Smooth muscle cell (in vitro differentiated cells): ENCODE results near the gene AQP5. TPM values are rescaled to one million over a fixed set of nuclear protein-coding genes. Genes with fewer than 3 reads are reported as not detected.

ENCODE experiments used
- DNase-seq: peaks from one replicate; lab custom pipeline; 2025; ENCODE audit not compliant: unreplicated experiment; lab: John Stamatoyannopoulos, UW
- H2AFZ ChIP-seq: fragments of 200-600 bp; sonication (generic); 2 replicates; pipeline ENCODE4 v1.6.0; 2016; ENCODE audit warnings: antibody characterized with exemption, low read depth, mild to moderate bottlenecking
- H3F3A ChIP-seq: fragments of 200-600 bp; sonication (generic); 2 replicates; pipeline ENCODE4 v1.6.0; 2017; ENCODE audit warnings: antibody characterized with exemption, low read depth
- H3K27ac ChIP-seq: fragments of 200-600 bp; sonication (generic); 2 replicates; pipeline ENCODE4 v1.5.1; 2016; ENCODE audit warnings: low read depth, mild to moderate bottlenecking
- H3K27me3 ChIP-seq: fragments of 200-600 bp; sonication (generic); 2 replicates; pipeline ENCODE4 v1.6.1; 2016; ENCODE audit warnings: low read depth, mild to moderate bottlenecking
- H3K36me3 ChIP-seq: fragments of 200-600 bp; sonication (generic); 2 replicates; pipeline ENCODE4 v1.5.1; 2016; ENCODE audit warnings: low read depth
- H3K4me1 ChIP-seq: fragments of 200-600 bp; sonication (generic); 2 replicates; pipeline ENCODE4 v1.5.1; 2016; ENCODE audit warnings: low read depth
- H3K4me2 ChIP-seq: fragments of 200-600 bp; sonication (generic); 2 replicates; pipeline ENCODE4 v1.6.0; 2016; ENCODE audit warnings: mild to moderate bottlenecking
- H3K4me3 ChIP-seq: fragments of 200-600 bp; sonication (generic); 2 replicates; pipeline ENCODE4 v1.5.1; 2016; ENCODE audit warnings: mild to moderate bottlenecking
- H3K79me2 ChIP-seq: fragments of 200-600 bp; sonication (generic); 2 replicates; pipeline ENCODE4 v1.6.0; 2016; ENCODE audit warnings: low read depth, mild to moderate bottlenecking
- H3K9ac ChIP-seq: fragments of 200-600 bp; sonication (generic); 2 replicates; pipeline ENCODE4 v1.6.0; 2016; ENCODE audit warnings: low read depth
- H3K9me3 ChIP-seq: fragments of 200-600 bp; sonication (generic); replicated peaks from 2 replicates; pipeline ENCODE4 v1.5.1; 2016; ENCODE audit warnings: low read depth
- H4K20me1 ChIP-seq: fragments of 200-600 bp; sonication (generic); 2 replicates; pipeline ENCODE4 v1.6.0; 2016; ENCODE audit warnings: low read depth
- WGBS: methylation state at CpG from one replicate; pipeline ENCODE4 v1.1.7; 2016; ENCODE audit warnings: low lambda C conversion rate; 5-methylcytosine and 5-hydroxymethylcytosine counted together
- polyA plus RNA-seq: library from polyadenylated mRNA; unstranded; fragments of >200 nt; fragmentation: Nextera tagmentation; extraction: Ambion mirVana; gene quantifications from 2 replicates; pipeline ENCODE4 v1.2.1, GENCODE V29; 2016
- total RNA-seq: library from RNA; depleted of rRNA; stranded (reverse); fragments of >200 nt; gene quantifications from 2 replicates; pipeline ENCODE4 v1.2.3, GENCODE V29; 2014
- TF ChIP-seq, protein P1 (sequence below): fragments of 200-600 bp; sonication (generic); IDR thresholded peaks from 2 replicates; pipeline ENCODE4 v1.5.1; 2017; ENCODE audit warnings: borderline replicate concordance, mild to moderate bottlenecking, antibody characterized with exemption; ENCODE audit not compliant: insufficient read depth, poor library complexity, severe bottlenecking

The AQP5 gene
- total and polyA plus RNA-seq, 2 experiments from 2014 or later = not detected

DNA sequence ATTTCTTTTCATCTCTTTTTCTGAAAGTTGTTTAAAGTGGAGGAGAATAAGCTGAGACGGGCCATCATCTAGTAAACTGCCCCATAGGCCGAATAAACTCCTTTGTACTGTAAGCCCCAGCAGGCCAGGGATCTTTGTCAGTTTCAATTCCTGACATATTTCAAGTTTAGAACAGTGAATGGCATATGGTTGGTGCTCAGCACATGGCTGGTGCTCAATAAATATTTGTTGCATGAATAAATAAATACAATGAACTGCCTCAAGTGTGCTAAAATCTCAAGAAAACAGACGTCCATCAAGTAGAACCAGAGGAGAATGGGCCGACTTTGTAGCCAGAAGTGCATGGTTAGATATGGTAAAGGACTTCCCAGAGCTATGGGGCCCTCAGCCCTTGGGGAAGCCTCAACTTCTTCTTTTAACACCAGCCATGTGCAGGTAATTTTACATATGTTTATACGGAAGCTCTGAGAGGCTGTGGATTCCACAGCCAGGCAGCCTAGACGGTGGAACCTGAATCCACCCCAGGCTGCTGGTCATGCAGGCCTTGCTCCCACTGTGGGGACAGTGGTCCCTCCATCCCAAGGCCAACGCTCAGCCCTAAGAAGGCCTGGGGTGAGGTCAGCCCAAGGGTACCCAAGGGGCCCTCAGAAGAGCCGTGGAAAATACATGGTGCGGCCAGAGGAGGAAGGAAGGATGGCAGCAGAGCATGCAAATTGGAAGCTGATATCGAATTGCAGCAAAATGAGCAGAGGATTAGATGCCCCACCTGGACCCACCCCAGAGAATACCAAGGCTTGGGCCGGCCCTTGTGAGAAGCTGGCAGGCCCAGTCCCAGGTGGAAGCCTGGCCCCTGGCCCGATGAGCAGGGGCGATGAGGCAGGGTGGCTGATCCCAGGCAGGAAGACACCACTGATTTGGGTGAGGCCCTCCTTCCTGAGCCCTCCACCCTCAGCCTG, 19.8 kb upstream of the AQP5 start:
- Histone ChIP-seq H4K20me1 (no peaks in the 10 kb centered on the region), H3K27me3 (no peaks in the 10 kb centered on the region), H2AFZ (no peak overlapping the region), H3K79me2 (no peaks in the 10 kb centered on the region), H3K9me3 (no peaks in the 10 kb centered on the region), H3K36me3 (no peaks in the 10 kb centered on the region), H3F3A (no peaks in the 10 kb centered on the region), H3K9ac (no peak overlapping the region), H3K4me3 (no peak overlapping the region), H3K27ac (no peak overlapping the region), H3K4me2 (no peak overlapping the region), H3K4me1 (peaks cover 4% of the 10 kb centered on the region)
- DNase-seq = no peak
- TF ChIP-seq, protein P1, sequence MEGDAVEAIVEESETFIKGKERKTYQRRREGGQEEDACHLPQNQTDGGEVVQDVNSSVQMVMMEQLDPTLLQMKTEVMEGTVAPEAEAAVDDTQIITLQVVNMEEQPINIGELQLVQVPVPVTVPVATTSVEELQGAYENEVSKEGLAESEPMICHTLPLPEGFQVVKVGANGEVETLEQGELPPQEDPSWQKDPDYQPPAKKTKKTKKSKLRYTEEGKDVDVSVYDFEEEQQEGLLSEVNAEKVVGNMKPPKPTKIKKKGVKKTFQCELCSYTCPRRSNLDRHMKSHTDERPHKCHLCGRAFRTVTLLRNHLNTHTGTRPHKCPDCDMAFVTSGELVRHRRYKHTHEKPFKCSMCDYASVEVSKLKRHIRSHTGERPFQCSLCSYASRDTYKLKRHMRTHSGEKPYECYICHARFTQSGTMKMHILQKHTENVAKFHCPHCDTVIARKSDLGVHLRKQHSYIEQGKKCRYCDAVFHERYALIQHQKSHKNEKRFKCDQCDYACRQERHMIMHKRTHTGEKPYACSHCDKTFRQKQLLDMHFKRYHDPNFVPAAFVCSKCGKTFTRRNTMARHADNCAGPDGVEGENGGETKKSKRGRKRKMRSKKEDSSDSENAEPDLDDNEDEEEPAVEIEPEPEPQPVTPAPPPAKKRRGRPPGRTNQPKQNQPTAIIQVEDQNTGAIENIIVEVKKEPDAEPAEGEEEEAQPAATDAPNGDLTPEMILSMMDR = no peak
- 93% methylated on average over 13 of the region's 13 CpGs for WGBS

DNA sequence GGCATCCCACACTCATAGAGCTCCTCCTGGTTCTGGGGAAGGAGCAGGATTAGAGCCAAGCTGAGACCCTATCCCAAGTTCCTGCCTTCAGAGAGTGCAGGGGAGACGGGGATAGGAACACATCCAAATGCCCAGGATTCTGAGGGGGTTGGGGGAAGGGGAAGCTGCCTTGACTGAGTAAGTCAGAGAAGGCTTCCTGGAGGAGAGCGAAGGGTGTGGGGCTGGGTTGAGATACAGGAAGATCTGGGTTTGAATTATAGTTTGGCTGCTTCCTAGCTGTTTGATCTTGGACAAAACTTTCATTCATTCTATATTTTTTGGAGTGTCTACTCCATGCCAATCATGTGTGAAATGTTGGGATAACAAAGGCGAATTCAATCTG, 19.2 kb upstream of the AQP5 start:
- H3K4me3 ChIP-seq = no peak overlapping the region
- no peaks in the 10 kb centered on the region for H4K20me1 ChIP-seq
- H3K4me1 ChIP-seq = peaks cover 4% of the 10 kb centered on the region
- no peak for DNase-seq
- WGBS = 91% methylated on average over 3 of the region's 3 CpGs
- no peak overlapping the region for H3K4me2 ChIP-seq
- TF ChIP-seq, protein P1 = no peak
- H3F3A ChIP-seq = no peaks in the 10 kb centered on the region
- H3K36me3 ChIP-seq = no peaks in the 10 kb centered on the region
- H3K27ac ChIP-seq = no peak overlapping the region
- H3K9me3 ChIP-seq = no peaks in the 10 kb centered on the region
- H3K27me3 ChIP-seq = no peaks in the 10 kb centered on the region
- no peaks in the 10 kb centered on the region for H3K79me2 ChIP-seq
- no peak overlapping the region for H3K9ac ChIP-seq
- no peak overlapping the region for H2AFZ ChIP-seq

DNA sequence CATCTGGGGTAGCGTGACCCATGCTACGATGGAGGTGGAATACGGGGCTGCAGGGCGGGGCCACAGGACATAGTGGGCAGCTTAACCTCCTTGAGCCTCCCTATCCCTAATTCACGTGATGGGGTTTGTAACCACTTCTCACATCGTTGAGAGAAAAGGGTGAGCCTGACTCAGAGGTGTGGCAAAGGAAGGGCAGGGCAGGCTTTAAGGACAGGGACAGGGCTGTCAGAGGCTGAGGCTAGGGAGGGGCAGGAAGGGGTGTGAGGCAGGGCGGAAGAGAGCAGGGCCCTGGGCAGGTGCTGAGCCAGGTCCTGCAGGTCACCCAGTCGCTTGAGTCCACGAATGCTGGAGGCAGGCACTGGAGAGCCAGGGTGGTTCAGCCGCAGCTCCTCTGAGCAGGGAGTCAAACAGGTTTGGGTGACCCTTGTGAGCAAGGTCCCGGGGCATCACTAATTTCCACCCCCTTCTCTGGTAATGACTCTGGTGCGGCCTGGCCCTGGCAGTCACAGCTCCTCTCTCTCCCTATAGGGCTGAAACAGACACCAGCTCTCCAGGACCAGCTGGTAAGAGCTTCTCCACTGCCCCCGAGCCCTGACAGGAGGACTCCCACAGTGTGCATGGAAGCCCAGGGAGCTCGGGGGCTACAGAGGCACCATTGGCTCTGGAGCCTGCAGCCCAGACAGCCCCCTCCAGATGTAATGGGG, 18.6 kb upstream of the AQP5 start:
- H3F3A ChIP-seq = no peaks in the 10 kb centered on the region
- H3K79me2 ChIP-seq = no peaks in the 10 kb centered on the region
- no peak for DNase-seq
- TF ChIP-seq, protein P1 = no peak
- H3K4me3 ChIP-seq = no peak overlapping the region
- H2AFZ ChIP-seq = no peak overlapping the region
- H3K4me1 ChIP-seq = peaks cover 4% of the 10 kb centered on the region
- 79% methylated on average over 14 of the region's 14 CpGs for WGBS
- no peak overlapping the region for H3K4me2 ChIP-seq
- H3K9ac ChIP-seq = no peak overlapping the region
- H3K27ac ChIP-seq = no peak overlapping the region
- H4K20me1 ChIP-seq = no peaks in the 10 kb centered on the region
- no peaks in the 10 kb centered on the region for H3K9me3 ChIP-seq
- no peaks in the 10 kb centered on the region for H3K36me3 ChIP-seq
- no peaks in the 10 kb centered on the region for H3K27me3 ChIP-seq
